GM19395 (cell line): ENCODE measurements around the gene TC2N.
"Not testable (repeated sequence)": the region's sequence is repeated elsewhere in the genome, so short reads cannot be mapped to it uniquely, and the experiment has no call there.

Experiments used
- ATAC-seq: cut with Tn5 transposase; IDR thresholded peaks from one replicate; pipeline ENCODE4 v1.9.1; 2021; ENCODE audit warnings: mild to moderate bottlenecking, moderate library complexity; ENCODE audit not compliant: unreplicated experiment

TC2N gene

DNA sequence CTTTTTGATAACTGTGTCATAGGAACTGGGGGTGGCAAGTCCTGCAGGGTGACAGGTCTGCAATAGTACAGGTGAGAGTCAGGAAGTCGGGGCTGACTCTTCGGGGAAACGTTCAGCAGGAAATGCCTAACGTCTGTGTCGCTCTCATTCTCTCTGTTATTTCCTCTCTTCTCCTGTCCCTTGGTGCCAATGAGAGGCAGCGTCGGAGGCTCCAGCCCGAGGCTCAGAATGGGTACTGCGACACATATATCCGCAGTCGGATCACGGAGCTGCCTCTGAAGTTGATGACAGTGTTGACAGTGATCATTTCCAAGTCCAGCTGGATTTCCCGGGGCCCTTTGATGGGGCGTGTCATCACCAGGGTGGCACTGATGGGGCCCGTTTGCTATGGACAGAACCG, 2.7 kb upstream of the TC2N start:
- no peak for ATAC-seq

DNA sequence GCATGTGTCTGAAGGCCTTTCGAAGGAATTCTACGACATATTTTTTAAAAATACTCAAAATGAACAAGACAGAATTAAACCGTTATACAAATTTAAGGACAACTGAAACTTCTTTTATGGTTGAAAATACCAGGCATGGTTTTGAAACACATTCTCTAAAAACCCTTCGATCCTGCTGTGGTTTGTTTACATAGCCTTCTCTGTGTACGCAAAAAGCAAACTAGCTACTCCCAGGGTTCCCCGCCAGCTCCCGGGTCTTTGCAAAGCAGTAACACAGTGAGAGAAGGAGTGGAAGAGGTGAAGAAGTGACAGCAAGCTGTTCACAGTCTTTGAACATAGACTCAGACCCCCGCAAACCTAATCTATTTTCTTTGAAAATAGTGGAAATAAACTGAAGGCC, 2.2 kb upstream of the TC2N start:
- ATAC-seq, result no peak

DNA sequence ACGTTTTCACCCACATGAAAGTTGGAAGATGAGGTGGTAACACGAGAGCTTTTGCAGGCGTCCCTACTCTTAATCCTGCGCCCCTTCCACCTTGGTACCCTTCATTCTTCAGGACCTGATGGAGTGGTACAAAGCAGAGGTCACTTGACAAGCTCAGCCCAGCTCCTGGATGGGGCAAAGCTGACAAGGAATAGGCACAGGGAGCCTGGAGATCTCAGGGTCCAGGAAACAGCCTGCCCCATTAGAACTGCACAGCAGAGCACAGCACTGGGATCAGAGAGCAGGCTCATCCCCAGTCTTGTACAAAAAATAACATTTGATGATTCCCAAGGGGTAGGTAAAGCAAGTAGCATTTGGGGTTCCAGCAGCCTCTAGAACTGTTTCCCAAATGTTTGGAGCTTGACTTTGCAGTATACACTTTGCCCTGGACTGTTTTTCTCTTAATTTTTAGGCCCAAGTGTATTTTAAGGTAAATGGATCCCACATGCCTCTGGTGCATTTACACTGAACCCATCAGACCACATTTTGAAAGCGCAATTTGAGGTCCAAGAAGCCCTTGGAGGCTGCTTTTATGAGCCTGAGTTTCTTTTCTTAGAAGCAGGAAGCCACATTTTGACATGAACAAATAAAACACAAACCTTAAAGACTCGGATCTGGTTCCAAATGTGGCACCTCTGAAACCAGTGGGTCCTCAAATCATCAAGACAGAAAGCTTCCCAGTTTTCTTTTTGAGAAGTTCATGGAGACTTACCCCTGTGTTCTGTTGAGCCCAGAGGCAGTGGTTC, 633 bp downstream of the TC2N start:
- no peak for ATAC-seq

DNA sequence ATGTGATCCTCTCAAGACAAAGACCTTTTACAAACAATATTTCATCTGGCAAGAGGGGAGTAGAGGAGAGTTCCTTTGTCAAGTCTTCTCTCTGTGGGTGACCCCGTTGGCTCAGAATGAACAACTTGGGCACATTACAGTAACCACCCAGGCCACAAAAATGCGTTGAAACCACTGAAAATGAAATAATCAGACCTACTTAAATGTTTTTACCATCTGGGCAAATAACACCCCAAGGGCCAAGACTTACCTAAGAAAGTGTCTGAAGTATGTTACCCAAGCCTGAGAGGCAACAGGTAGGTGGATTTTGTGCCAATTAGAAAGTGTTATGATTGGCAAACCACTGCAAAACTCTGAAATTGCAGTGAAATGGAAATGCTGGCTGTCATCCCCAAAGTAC, 1.3 kb downstream of the TC2N start:
- no peak for ATAC-seq

DNA sequence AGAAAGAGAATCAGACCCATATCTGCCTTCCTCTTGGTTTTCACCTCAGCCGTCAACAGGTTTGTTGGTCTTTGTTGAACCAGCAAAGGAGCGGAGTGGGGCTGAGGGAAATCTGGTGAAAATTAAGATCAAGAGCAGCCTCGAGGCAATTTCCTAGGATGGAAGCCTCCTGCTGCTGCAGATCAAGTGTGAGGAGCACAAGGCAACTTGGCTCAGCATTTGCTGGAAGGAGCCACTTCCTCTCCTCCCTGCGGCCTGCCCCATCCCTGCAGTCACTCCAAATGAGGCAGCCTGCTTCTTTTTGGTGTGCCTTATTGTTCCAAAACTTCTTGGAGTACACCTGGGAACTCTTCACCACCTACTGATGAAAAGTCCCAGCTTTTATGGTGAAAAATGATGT, 4.9 kb downstream of the TC2N start:
- ATAC-seq, result no peak

DNA sequence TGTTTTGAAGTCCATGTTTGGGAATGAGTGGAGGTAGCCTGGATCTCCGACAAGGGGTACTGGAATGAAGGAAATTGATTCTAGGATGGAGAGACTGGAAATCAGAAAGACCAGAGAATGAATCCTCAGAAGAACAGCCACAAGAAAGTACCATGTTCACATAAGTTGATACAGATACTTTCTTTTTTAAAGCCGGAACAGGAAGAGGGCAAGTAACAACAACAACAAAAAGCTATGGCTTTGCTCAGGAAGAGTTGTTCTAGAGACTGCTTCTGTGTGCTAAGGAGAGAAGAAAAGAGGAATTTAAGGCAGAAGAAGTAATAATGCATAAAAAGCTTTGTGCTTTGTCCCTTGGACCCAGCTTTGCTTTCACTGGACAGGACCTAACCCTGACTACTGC, 6.2 kb downstream of the TC2N start:
- ATAC-seq, result no peak

DNA sequence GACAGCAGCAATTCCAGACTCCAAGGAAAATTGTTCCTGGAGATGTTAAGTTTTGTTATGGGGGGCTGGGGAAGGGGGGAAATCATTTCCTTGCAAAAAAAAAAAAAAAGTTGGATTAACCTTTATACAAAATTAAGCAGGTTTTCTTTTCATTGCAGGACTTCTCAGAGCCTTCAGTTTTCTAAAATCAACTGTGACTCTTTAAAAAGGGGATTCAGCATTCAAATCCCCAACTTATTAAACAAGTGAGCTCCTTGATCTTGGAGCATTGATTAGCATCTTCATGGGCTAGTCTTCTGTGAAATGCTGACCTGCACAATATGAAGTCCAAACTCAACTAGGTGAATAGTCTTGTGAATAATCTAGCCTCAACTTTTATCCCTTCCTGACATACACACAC, 7.1 kb downstream of the TC2N start:
- no peak for ATAC-seq

DNA sequence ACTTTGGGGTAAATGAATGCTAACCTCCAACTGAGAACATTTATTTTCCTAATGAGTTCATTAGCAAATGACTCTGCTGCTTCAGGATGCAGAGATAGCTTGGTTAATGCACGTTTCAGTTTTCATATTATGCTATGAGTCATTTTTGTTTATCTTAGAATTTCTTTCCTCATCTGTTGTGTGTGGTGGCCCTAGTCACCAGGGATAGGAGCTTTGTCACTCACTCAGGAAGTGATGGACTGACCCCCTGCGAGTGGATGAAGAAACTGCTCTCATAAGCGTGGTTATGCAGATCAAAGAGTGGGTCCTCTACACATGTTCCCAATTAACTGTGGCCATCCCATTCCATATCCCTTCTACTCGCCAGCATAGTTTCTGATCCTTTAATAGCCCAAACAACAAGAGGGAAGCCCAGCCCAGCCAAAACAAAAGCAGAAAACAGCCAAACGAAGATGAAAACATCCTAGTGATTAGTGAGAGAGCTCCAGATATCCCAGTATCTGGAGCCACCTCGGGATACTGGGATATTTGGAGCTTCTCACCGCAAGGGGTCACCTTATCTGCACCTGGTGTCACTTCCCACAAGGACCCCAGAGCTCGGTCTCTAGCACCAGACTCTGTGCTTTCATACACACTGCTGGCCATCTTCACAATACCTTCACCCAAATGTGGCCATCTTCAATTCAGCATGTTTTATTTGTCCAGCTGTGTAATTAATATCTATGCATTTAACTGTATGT, 8.6 kb downstream of the TC2N start:
- peak; percentile 84 for ATAC-seq

DNA sequence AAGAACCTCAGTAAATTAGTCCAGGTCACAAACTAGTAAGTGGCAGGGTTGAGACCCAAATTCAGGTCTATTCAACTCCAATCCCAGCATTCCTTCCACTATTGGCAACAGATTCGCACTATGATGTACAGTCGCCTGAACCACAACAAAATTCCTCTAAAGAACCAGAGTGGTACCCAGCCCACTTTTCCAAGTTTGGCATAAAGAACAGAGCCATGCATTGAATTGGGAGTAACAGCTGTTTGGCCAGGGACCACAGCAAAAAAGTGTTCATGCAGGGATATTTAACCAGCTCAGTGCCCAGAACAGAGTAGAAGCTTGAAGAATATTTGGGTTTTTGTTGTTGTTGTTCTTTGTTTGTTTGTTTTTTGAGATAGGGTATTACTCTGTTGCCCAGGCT, 9.7 kb downstream of the TC2N start:
- no peak for ATAC-seq

DNA sequence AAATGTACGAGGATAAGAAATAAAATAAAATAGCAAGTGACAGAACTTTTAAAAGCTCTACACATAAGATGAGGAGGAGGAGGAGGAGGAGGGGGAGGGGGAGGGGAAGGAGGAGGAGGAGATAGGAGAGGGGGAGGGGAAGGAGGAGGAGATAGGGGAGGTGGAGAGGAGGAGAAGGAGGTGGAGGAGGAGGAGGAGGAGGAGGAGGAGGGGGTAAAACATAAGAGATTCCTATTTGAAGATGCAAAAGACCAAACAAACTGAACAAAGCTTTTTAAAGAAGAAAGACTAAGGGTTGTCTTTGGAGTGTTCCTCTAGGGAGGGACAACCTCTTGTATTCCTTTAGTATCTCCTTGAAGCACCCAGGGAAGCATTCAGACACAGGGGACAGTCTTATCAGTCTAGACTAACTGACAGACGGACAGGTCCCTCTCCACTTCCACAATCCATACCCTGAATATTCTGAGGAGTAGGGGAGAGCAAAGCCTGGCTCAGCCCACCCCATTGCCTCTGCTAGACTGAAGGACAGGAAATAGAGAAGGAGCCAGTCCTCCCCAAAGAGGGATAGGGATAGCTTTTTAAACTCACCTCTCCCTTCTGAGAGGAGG, 12.9 kb downstream of the TC2N start:
- no peak for ATAC-seq

DNA sequence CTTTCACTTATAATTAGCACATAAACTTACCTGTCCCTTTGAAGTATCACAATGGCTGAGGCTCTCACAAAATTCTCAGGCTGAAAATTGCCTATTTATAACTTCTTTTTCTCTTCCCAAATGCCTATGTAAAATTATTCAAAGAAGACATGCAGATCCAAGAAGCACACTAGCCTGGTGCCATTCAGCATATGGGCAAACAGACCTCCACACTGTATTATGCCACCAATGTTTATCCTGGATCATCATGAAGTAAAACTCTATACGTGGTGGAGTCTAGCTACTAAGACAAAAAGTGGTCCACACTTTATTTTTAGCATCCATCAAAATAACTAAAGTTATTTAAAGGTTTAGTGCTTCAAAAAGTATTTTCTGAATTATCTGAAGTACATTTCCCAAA, 15.8 kb downstream of the TC2N start:
- no peak for ATAC-seq

DNA sequence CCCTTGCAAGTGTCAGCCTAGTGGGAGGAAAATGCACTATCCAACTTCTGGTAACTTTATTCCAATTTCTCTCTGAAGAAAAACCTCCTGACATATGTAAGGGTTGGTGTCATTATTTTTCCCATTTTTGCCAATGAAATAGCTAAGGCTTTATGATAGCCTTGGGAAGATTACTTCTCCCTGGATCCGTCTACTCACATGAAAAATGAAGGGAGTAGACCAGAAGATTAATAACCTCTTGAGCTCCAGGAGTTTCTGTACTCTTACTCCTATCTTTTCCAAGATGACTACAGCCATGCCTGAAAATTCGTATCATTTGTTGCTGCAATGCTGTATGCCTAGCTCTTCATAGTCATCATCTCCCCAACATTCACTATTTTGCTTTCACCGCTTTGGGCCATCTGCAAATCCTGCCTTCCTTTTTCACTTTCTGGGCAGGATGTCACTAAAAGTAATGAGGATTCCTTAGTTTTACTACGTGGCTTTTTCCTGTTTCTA, 18.8 kb downstream of the TC2N start:
- ATAC-seq, result no peak

DNA sequence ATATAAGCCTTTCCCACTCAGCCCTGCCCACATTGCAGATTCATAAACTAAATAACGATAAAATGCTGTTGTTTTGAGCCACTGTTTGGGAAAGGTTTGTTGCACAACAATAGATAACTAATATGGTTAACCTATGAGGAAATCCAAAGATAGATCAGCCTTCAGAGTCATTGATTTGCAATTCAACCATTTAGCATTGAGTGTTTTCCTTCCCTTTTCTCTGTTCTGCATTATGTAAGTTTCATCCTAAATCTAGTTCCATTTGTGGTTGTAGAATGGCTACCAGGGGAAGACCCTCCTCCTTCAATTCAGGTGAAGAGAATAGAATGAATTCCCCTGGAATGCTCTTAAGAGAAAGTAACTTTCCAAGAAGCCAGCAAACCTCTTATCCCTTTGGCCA, 19.6 kb downstream of the TC2N start:
- ATAC-seq, result no peak

DNA sequence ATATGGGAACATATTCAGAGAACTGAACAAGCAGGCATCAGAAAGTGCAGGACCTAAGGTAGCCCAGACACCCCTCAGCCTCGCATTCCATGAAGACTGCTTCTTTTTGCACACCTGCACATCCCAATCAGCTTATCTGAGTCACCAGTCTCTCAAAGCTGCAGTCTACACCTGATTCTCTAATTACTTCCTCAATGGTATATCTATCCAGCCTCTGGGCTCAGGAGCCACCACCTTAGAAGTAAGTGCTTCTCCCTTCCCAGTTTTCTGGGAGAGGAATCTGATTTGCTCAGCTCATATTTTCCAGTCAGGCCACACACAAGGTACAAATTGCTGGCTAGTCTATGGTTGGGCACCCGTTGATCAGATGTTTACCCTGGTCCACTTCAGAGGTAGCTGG, 21.7 kb downstream of the TC2N start:
- ATAC-seq, result no peak

DNA sequence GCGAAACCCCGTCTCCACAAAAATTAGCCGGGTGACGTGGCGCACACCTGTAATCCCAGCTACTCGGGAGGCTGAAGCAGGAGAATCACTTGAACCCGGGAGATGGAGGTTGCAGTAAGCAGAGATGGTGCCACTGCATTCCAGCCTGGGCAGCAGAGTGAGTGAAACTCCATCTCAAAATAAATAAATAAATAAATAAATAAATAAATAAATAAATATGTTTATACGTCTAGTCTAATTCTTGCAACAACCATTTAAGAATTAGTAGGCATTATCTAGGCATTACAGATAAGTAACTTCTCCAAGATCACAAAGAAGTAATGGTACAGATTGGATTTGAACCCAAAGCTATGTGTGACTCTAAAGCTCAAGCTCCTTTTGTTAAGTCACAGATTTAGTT, 22.3 kb downstream of the TC2N start:
- ATAC-seq, result not testable (repeated sequence)

DNA sequence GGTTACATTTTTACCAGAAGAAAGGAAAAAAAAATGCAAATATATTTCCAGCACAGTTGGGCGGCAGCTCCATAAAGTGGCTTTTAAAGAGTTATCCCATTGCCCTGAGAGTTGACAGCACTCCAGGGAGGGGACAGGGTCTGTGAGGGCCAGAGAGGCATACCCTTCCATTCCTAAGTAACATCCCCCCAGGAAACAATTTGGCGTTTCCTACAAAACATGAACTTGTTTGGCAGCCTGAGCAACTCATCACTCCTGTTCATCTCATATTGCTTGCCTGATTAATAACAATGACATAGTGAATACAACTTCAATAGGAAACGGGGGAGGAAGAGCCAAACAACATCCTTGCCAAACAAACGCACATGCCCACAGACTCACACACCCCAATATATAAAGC, 23.3 kb downstream of the TC2N start:
- ATAC-seq, result no peak

DNA sequence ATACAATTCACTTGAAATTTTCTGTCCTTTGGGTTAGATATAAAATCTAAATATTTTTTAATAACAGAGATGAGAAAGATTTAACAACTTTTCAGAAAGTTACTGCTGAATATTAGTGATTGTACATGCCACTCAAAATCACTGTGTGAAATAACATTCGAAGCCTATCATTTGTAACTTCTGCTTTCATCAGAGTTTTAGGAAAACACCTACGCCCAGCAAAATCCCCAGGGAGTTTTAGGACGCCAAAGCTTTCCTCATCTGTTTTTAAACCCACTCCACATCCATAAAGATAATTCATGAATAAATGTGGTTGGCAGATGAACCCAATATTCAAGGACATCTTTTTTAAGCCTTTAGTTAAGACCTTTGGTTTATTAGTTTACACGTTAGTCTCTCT, 23.9 kb downstream of the TC2N start:
- ATAC-seq, result no peak

DNA sequence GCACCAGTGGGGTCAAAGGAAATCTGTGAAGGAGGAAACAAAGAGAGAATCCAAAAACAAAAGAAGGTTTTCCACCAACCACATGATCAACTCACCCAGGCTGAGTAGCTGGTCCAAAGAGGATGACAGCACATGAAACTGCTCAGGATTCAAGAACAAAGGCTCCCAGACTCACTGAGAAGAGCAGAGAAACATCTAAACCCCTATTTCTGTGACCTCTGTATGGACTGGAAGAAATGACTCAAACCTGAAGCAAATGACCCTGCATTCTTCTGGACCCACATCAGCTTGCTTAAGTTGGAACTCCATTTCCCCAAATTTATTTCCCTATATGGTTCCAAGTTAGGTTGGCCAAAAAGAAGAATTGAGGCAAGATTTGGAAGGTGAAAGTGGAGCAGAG, 26.3 kb downstream of the TC2N start:
- ATAC-seq, result no peak

DNA sequence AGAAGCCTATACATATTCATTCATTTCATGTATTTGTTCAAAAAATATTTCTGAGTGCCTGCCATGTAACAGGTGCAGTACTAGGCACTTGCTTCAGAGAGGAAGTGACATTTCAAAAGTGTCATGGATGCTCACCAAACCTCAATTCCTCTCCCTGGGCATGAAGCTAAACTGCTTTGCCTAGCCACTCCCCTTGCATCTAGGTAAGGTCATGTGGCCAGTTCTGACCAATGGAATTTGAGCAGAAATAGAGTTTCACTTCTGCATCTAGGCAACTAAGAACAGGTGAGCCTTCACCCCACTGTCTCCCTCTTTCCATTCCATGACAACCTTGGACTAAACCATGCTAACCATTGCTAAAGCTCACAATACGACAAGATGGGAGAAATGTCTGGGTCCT, 27.6 kb downstream of the TC2N start:
- ATAC-seq, result no peak

DNA sequence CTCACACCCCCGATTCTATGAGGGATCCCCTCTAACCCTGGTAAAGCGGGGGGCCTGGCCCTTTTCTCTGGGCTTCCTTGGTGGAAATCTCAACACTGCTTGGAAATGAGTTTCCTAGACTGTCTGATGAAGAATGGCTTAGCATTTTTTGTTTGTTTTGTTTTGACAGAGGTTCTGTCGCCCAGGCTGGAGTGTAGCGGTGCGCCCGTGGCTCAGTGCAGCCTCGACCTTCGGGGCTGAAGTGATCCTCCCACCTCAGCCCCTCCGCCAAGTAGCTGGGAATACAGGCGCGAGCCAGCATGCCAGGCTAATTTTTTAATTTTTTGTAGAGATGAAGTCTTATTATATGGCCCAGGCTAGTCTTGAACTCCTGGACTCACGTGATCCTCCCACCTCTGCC, 30.3 kb downstream of the TC2N start:
- ATAC-seq, result no peak

DNA sequence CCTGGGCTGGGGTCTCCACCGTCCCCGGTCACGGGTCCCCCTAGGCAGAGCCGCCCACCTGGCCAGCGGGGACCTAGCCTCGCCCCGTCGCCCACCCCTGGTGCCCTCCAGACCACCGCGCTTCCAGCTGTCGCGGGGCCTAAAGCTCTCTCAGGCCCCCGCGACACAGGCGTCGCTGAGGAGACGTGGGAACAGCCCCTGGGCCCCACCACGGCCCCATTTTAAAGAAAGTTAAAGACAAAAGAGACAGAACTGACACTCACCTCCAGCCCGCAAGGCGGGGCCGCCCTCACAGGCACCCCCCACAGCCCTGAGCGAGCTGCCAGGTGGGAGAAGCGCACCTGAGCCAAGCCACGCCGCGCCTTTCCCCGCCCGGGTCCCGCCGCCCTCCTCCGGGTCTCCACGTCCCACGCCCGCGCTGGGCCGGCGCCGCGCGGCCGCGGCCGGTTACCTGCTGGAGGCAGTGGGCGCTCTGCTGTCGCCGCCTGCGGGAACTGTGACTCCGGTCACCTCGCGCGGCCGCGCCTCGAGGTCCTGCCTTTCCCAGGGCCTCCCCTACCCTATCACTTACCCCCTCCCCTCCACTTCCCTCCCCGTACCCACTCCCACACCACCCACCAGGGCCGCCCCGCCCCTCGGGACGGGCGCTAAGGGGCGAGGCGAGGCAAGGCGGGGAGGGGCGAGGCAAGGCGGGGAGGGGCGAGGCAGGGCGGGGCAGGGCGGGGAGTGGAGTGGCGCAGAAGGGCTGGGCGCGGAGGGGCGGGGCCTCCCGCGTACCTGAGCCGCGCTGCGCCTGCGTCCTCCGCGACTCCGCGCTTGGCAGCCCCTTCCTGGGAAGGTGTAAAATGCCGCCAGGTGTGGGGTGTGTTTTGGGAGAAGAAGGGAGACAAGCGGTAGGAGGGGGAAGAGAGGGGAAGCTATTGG, 31.2 kb downstream of the TC2N start:
- peak; percentile 48 for ATAC-seq
